Neural crest cell (in vitro differentiated cells): ENCODE measurements around the gene MCC. TPM values are rescaled to one million over a fixed set of nuclear protein-coding genes. Genes with fewer than 3 reads are reported as not detected.

Source experiments
- DNase-seq: peaks from one replicate; pipeline ENCODE4 v3.0.0; 2021; ENCODE audit warnings: low read depth, mixed read lengths, low spot score
- H3K27ac Mint-ChIP-seq: one replicate; pipeline ENCODE4 v1.8.0; 2021; ENCODE audit warnings: mild to moderate bottlenecking, mixed read lengths; ENCODE audit not compliant: unreplicated experiment
- H3K27me3 Mint-ChIP-seq: 2 replicates; pipeline ENCODE4 v1.8.0; 2021; ENCODE audit warnings: low read depth, mild to moderate bottlenecking, mixed read lengths
- H3K36me3 Mint-ChIP-seq: 2 replicates; pipeline ENCODE4 v1.8.0; 2021; ENCODE audit warnings: low read depth, mild to moderate bottlenecking, mixed read lengths
- H3K4me1 Mint-ChIP-seq: 2 replicates; pipeline ENCODE4 v1.8.0; 2021; ENCODE audit warnings: mixed read lengths
- H3K4me3 Mint-ChIP-seq: one replicate; pipeline ENCODE4 v1.8.0; 2021; ENCODE audit warnings: mild to moderate bottlenecking, mixed read lengths
- H3K9me3 Mint-ChIP-seq: 2 replicates; pipeline ENCODE4 v1.8.0; 2021; ENCODE audit warnings: mixed read lengths
- CTCF ChIP-seq: fragments of 200-600 bp; sonication (generic); conservative IDR thresholded peaks from 2 replicates; pipeline ENCODE4 v1.5.0; 2021; ENCODE audit warnings: antibody characterized with exemption, mild to moderate bottlenecking
- total RNA-seq: library from RNA; stranded (reverse); gene quantifications from 2 replicates; pipeline ENCODE4 v1.2.1, GENCODE V29; 2021

Gene MCC
- total RNA-seq, 1 donor from 2014 or later, result 10.8 TPM

- Mint-ChIP-seq H3K9me3 (no peaks in the 10 kb centered on the region), H3K27ac (no peak overlapping the region), H3K4me1 (peaks cover 3% of the 10 kb centered on the region), H3K36me3 (no peaks in the 10 kb centered on the region), H3K4me3 (no peak overlapping the region), H3K27me3 (peaks cover 15% of the 10 kb centered on the region)
- DNase-seq, result no peak
- TF ChIP-seq CTCF, result no peak
Measured at GRCh38 chr5:113162208-113162607, 326.0 kb downstream of the MCC start.

GRCh38 chr5:113161806-113162205 is 326.4 kb downstream of the MCC start:
- DNase-seq, result no peak
- no peak overlapping the region for H3K27ac Mint-ChIP-seq

GRCh38 chr5:113157886-113158285 is 330.4 kb downstream of the MCC start:
- H3K4me1 Mint-ChIP-seq, result peaks cover 6% of the 10 kb centered on the region
- no peaks in the 10 kb centered on the region for H3K9me3 Mint-ChIP-seq
- DNase-seq, result no peak
- H3K27me3 Mint-ChIP-seq, result peaks cover 17% of the 10 kb centered on the region
- no peak for TF ChIP-seq CTCF
- H3K4me3 Mint-ChIP-seq, result no peak overlapping the region
- no peaks in the 10 kb centered on the region for H3K36me3 Mint-ChIP-seq
- no peak overlapping the region for H3K27ac Mint-ChIP-seq

More at GRCh38 chr5:113161806-113162205, 326.4 kb downstream of the MCC start:
- H3K27me3 Mint-ChIP-seq, result peaks cover 13% of the 10 kb centered on the region
- no peak for TF ChIP-seq CTCF
- no peak overlapping the region for H3K4me3 Mint-ChIP-seq
- H3K36me3 Mint-ChIP-seq, result no peaks in the 10 kb centered on the region
- H3K9me3 Mint-ChIP-seq, result no peaks in the 10 kb centered on the region
- H3K4me1 Mint-ChIP-seq, result peaks cover under 1% of the 10 kb centered on the region

- H3K4me3 Mint-ChIP-seq, result no peak overlapping the region
- H3K27me3 Mint-ChIP-seq, result peaks cover 13% of the 10 kb centered on the region
- H3K9me3 Mint-ChIP-seq, result no peaks in the 10 kb centered on the region
- no peak for TF ChIP-seq CTCF
- no peaks in the 10 kb centered on the region for H3K36me3 Mint-ChIP-seq
- peaks cover 16% of the 10 kb centered on the region for H3K4me1 Mint-ChIP-seq
- DNase-seq, result no peak
- H3K27ac Mint-ChIP-seq, result no peak overlapping the region
Measured at GRCh38 chr5:113156271-113156877, 331.9 kb downstream of the MCC start.

- no peaks in the 10 kb centered on the region for H3K9me3 Mint-ChIP-seq
- no peak overlapping the region for H3K4me3 Mint-ChIP-seq
Measured at GRCh38 chr5:113153512-113154097, 334.6 kb downstream of the MCC start.

More at GRCh38 chr5:113153512-113154097, 334.6 kb downstream of the MCC start:
- DNase-seq, result no peak
- Mint-ChIP-seq H3K27me3 (peaks cover 9% of the 10 kb centered on the region), H3K4me1 (peaks cover 28% of the 10 kb centered on the region), H3K27ac (no peak overlapping the region), H3K36me3 (no peaks in the 10 kb centered on the region)
- no peak for TF ChIP-seq CTCF
